OCI-LY3 (cell line): ENCODE data around the gene RAE1.
A peak's percentile ranks its signal among the peaks of the same experiment; 100 is the strongest.

Experiments used
- H2AFZ ChIP-seq: fragments of 200-600, 300-600 bp; shearing (Covaris generic); 2 replicates; pipeline ENCODE4 v1.6.0; 2014; ENCODE audit warnings: antibody characterized with exemption, low read depth, low read length
- H3K27ac ChIP-seq: fragments of 200-600, 300-600 bp; sonication (generic); 2 replicates; pipeline ENCODE4 v1.5.1; 2014; ENCODE audit warnings: mild to moderate bottlenecking, low read length, moderate library complexity, mixed read lengths
- H3K27me3 ChIP-seq: fragments of 200-600, 300-600 bp; sonication (generic); 2 replicates; pipeline ENCODE4 v1.6.1; 2014; ENCODE audit warnings: low read depth, low read length, mixed read lengths
- H3K36me3 ChIP-seq: fragments of 200-600, 300-600 bp; sonication (generic); replicated peaks from 2 replicates; pipeline ENCODE3; 2014; ENCODE audit warnings: low read depth, low read length, mixed read lengths
- H3K4me1 ChIP-seq: fragments of 300-600, 200-600 bp; sonication (generic); 2 replicates; pipeline ENCODE4 v1.6.1; 2014; ENCODE audit warnings: low read length, mixed read lengths
- H3K4me2 ChIP-seq: fragments of 200-600, 300-600 bp; sonication (generic); 2 replicates; pipeline ENCODE4 v1.6.1; 2014; ENCODE audit warnings: low read length, mixed read lengths
- H3K4me3 ChIP-seq: fragments of 300-600, 200-600 bp; sonication (generic); 2 replicates; pipeline ENCODE4 v1.5.1; 2014; ENCODE audit warnings: antibody characterized with exemption, mild to moderate bottlenecking, low read length, moderate library complexity
- H3K79me2 ChIP-seq: fragments of 300-600, 200-600 bp; shearing (Covaris generic); 2 replicates; pipeline ENCODE4 v1.6.1; 2014; ENCODE audit warnings: mild to moderate bottlenecking, low read length, mixed read lengths
- H3K9ac ChIP-seq: fragments of 300-600, 200-600 bp; shearing (Covaris generic); 2 replicates; pipeline ENCODE4 v1.6.0; 2014; ENCODE audit warnings: mild to moderate bottlenecking, low read length, moderate library complexity
- H3K9me3 ChIP-seq: fragments of 200-600, 300-600 bp; shearing (Covaris generic); 2 replicates; pipeline ENCODE4 v1.6.1; 2014; ENCODE audit warnings: low read length, mixed read lengths; ENCODE audit not compliant: insufficient read depth
- H4K20me1 ChIP-seq: fragments of 200-600, 300-600 bp; sonication (generic); 2 replicates; pipeline ENCODE4 v1.6.1; 2016; ENCODE audit warnings: low read length, mixed read lengths; ENCODE audit not compliant: insufficient read depth
- CTCF ChIP-seq: fragments of 200-600, 300-600 bp; sonication (generic); IDR thresholded peaks from 2 replicates; pipeline ENCODE4 v1.5.1; 2014; ENCODE audit warnings: antibody characterized with exemption, low read length, low read depth
- EZH2phosphoT487 ChIP-seq: fragments of 200-600 bp; shearing (Covaris generic); IDR thresholded peaks from 2 replicates; pipeline ENCODE4 v1.6.1; 2018; ENCODE audit warnings: antibody characterized with exemption, mixed run types, low read depth

RAE1 gene

GRCh38 chr20:57386762-57387161 is 35.7 kb downstream of the RAE1 start:
- peaks cover 5% of the 10 kb centered on the region for H3K79me2 ChIP-seq
- no peak overlapping the region for H2AFZ ChIP-seq
- H4K20me1 ChIP-seq: no peaks in the 10 kb centered on the region
- no peaks in the 10 kb centered on the region for H3K27me3 ChIP-seq
- no peak overlapping the region for H3K27ac ChIP-seq
- H3K4me1 ChIP-seq: peaks cover 25% of the 10 kb centered on the region
- TF ChIP-seq EZH2phosphoT487 (no peak), CTCF (no peak)
- no peaks in the 10 kb centered on the region for H3K9me3 ChIP-seq
- no peak overlapping the region for H3K4me3 ChIP-seq
- H3K9ac ChIP-seq: no peak overlapping the region
- H3K36me3 ChIP-seq: peaks cover 14% of the 10 kb centered on the region
- H3K4me2 ChIP-seq: no peak overlapping the region

- H3K4me1 ChIP-seq: peaks cover 21% of the 10 kb centered on the region
- H3K27me3 ChIP-seq: no peaks in the 10 kb centered on the region
- TF ChIP-seq EZH2phosphoT487 (no peak), CTCF (no peak)
- H3K9me3 ChIP-seq: no peaks in the 10 kb centered on the region
- peaks cover 5% of the 10 kb centered on the region for H4K20me1 ChIP-seq
- H2AFZ ChIP-seq: no peak overlapping the region
- peaks cover 12% of the 10 kb centered on the region for H3K79me2 ChIP-seq
- no peak overlapping the region for H3K4me2 ChIP-seq
- peaks cover 19% of the 10 kb centered on the region for H3K36me3 ChIP-seq
- H3K9ac ChIP-seq: no peak overlapping the region
- H3K27ac ChIP-seq: no peak overlapping the region
- no peak overlapping the region for H3K4me3 ChIP-seq
These were observed 36.4 kb downstream of the RAE1 start for GRCh38 chr20:57387463-57387862.

- Histone ChIP-seq H3K79me2 (peaks cover 17% of the 10 kb centered on the region), H3K27ac (no peak overlapping the region), H3K9ac (no peak overlapping the region), H3K4me3 (no peak overlapping the region), H3K9me3 (no peaks in the 10 kb centered on the region), H2AFZ (no peak overlapping the region), H3K27me3 (no peaks in the 10 kb centered on the region), H4K20me1 (peaks cover 10% of the 10 kb centered on the region), H3K4me1 (peaks cover 24% of the 10 kb centered on the region), H3K4me2 (no peak overlapping the region), H3K36me3 (peaks cover 20% of the 10 kb centered on the region)
- TF ChIP-seq CTCF (no peak), EZH2phosphoT487 (no peak)
These were observed 36.9 kb downstream of the RAE1 start for GRCh38 chr20:57387945-57388371.

- H3K4me1 ChIP-seq: peaks cover 35% of the 10 kb centered on the region
- peak overlapping the region; percentile 76 for H3K4me3 ChIP-seq
- peak overlapping the region; percentile 86 for H3K9ac ChIP-seq
- H4K20me1 ChIP-seq: peaks cover 22% of the 10 kb centered on the region
- TF ChIP-seq CTCF (peak; percentile 81), EZH2phosphoT487 (no peak)
- no peaks in the 10 kb centered on the region for H3K9me3 ChIP-seq
- peaks cover 28% of the 10 kb centered on the region for H3K36me3 ChIP-seq
- H3K4me2 ChIP-seq: peak overlapping the region; percentile 99
- peaks cover 28% of the 10 kb centered on the region for H3K79me2 ChIP-seq
- no peaks in the 10 kb centered on the region for H3K27me3 ChIP-seq
- H3K27ac ChIP-seq: peak overlapping the region; percentile 83
- peak overlapping the region; percentile 58; the same call in 1 of the 2 replicates for H2AFZ ChIP-seq
These were observed 38.1 kb downstream of the RAE1 start for GRCh38 chr20:57388953-57389694.
